Measurements from ENCODE around the gene GPC5. TPM values are rescaled to one million over a fixed set of nuclear protein-coding genes. Genes with fewer than 3 reads are reported as not detected.

Gene GPC5
- total and polyA plus RNA-seq, 2 of the 13 experiments (the other 11 are each of a cell fraction or from before 2014, with no cell fraction given) = 0.02 to 0.07 TPM

- H3K27me3 ChIP-seq (ENCODE audit: control insufficient read depth in 1 of 2, insufficient read depth in 2 of 2, low read length in 2 of 2) = no peaks in the 10 kb centered on the region
- H3K36me3 ChIP-seq (replicated peaks in 1 of 2; ENCODE audit: control insufficient read depth in 1 of 2, insufficient read depth in 2 of 2, low read length in 2 of 2) = no peaks in the 10 kb centered on the region
- no peak overlapping the region for H3K4me2 ChIP-seq (ENCODE audit: low read depth, low read length)
- H2AFZ ChIP-seq (ENCODE audit: low read length) = no peak overlapping the region
- intact Hi-C loops (cut with micrococcal nuclease; ENCODE audit: unreplicated experiment) = no loop called here
- H3K4me3 ChIP-seq (replicated peaks in 1 of 3; ENCODE audit: insufficient read depth in 1 of 3, low read depth in 2 of 3, low read length in 3 of 3) = no peak overlapping the region
- H3K9ac ChIP-seq (ENCODE audit: insufficient read depth, low read depth, low read length) = no peak overlapping the region
- ATAC-seq (no peak), FAIRE-seq (no peak), DNase-seq (ENCODE audit: low spot score) (no peak)
- no peaks in the 10 kb centered on the region for H3K9me3 ChIP-seq (ENCODE audit: low read length)
- in situ Hi-C loops (cut with HindIII; ENCODE audit: extremely low pct_ligation_motif_present, low pct_unique_long_range_greater_than_20kb) = no loop called here
- no peaks in the 10 kb centered on the region for H3K79me2 ChIP-seq (ENCODE audit: insufficient read depth, low read length)
- H3K4me1 ChIP-seq (ENCODE audit: insufficient read depth, low read length) = no peaks in the 10 kb centered on the region
- ChIA-PET POLR2A (no interaction called here), CTCF (ENCODE audit: low intra/inter-chr PET ratio, low total read pairs) (no interaction called here)
- BruUV-seq (replicated peaks) = no TSS peak
- H4K20me1 ChIP-seq (ENCODE audit: insufficient read depth, low read length) = no peaks in the 10 kb centered on the region
- TF ChIP-seq XBP1 (CRISPR knock-in tag; IDR thresholded peaks at IDR 0.05) = no peak
- no peak for TF ChIP-seq SOX6 (IDR thresholded peaks at IDR 0.05)
- no peak for TF ChIP-seq SOX6 (CRISPR knock-in tag; IDR thresholded peaks at IDR 0.05)
- no peak for TF ChIP-seq ZFP1 (CRISPR knock-in tag; IDR thresholded peaks at IDR 0.05)
- TF ChIP-seq PHF20 (CRISPR knock-in tag; IDR thresholded peaks at IDR 0.05) = no peak
- TF ChIP-seq ZUFSP (CRISPR knock-in tag; IDR thresholded peaks at IDR 0.05; ENCODE audit: borderline replicate concordance) = no peak
- TF ChIP-seq ELF1 (CRISPR knock-in tag; IDR thresholded peaks at IDR 0.05) = no peak
- TF ChIP-seq ADNP (CRISPR knock-in tag; IDR thresholded peaks at IDR 0.05) = no peak
- TF ChIP-seq RBAK (CRISPR knock-in tag; IDR thresholded peaks at IDR 0.05) = no peak
- no peak for TF ChIP-seq KLF12 (CRISPR knock-in tag; IDR thresholded peaks at IDR 0.05; ENCODE audit: borderline replicate concordance)
- TF ChIP-seq HDAC2 (CRISPR knock-in tag; IDR thresholded peaks at IDR 0.05) = no peak
- TF ChIP-seq AKNA (CRISPR knock-in tag; IDR thresholded peaks at IDR 0.05; ENCODE audit: borderline replicate concordance) = no peak
- TF ChIP-seq ZBTB26 (CRISPR knock-in tag; IDR thresholded peaks at IDR 0.05; ENCODE audit: borderline replicate concordance) = no peak
- no peak for TF ChIP-seq ZNF556 (CRISPR knock-in tag; IDR thresholded peaks at IDR 0.05; ENCODE audit: borderline replicate concordance)
- no peak for TF ChIP-seq KDM3A (CRISPR knock-in tag; IDR thresholded peaks at IDR 0.05; ENCODE audit: low read depth)
- 9% methylated on average over 4 of the region's 4 CpGs for WGBS (ENCODE audit: low lambda C conversion rate)
- H3K27ac ChIP-seq (ENCODE audit: extremely low read length, insufficient read depth, low read length) = no peak overlapping the region
Measured at GRCh38 chr13:91762957-91763356, 364.5 kb downstream of the GPC5 start.

Data from HepG2 (cell line).